Measurements from ENCODE around the gene NEK1. TPM values are rescaled to one million over a fixed set of nuclear protein-coding genes. Genes with fewer than 3 reads are reported as not detected.
"Not testable (repeated sequence)": the region's sequence is repeated elsewhere in the genome, so short reads cannot be mapped to it uniquely, and the experiment has no call there.

NEK1 gene
- total RNA-seq, 2 donors from 2014 or later = 12.2 to 15.1 TPM

- no peak for DNase-seq
- Mint-ChIP-seq H3K4me1 (no peaks in the 10 kb centered on the region), H3K9me3 (peaks cover 13% of the 10 kb centered on the region), H3K4me3 (no peak overlapping the region), H3K36me3 (ENCODE audit: low read depth) (peaks cover 22% of the 10 kb centered on the region), H3K27me3 (ENCODE audit: insufficient read depth) (no peaks in the 10 kb centered on the region), H3K27ac (no peak overlapping the region)
- H3K27me3 ChIP-seq (ENCODE audit: control insufficient read depth, insufficient read depth, low read length, poor library complexity, severe bottlenecking) = no peaks in the 10 kb centered on the region
- no peak overlapping the region for H3K9ac ChIP-seq (ENCODE audit: extremely low read depth, low read length, poor library complexity, severe bottlenecking)
- TF ChIP-seq CTCF (conservative IDR thresholded peaks at IDR 0.05) = no peak
- H3K4me1 ChIP-seq (ENCODE audit: control insufficient read depth, insufficient read depth, low read length) = peaks cover 3% of the 10 kb centered on the region
- peaks cover 5% of the 10 kb centered on the region for H3K36me3 ChIP-seq (ENCODE audit: control insufficient read depth, insufficient read depth, low read length)
- H3K4me3 ChIP-seq (ENCODE audit: low read length) = no peak overlapping the region
- H3K9me3 ChIP-seq (ENCODE audit: control insufficient read depth, low read length) = peaks cover 14% of the 10 kb centered on the region
- no peak overlapping the region for H3K27ac ChIP-seq (ENCODE audit: low read depth, low read length)
Measured at GRCh38 chr4:169523796-169524195, 88.6 kb downstream of the NEK1 start.

DNA sequence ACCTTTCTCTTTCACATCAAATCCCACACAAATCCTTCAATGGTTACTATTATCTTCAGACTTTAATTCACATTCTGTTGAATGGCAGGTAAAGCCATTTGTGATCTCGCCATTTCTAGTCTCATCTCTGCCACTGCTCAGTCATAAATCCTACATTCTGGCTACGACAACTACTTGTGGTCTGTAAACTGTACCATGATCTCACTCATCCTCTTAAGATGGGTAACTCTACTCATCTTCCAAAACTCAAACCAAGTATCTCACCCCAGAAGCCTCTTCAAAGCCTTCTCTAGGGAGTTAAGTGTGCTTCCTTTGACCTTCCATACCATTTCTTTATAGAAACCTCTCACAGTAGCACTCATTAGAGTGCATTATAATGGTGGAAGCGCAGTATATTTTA lies 101.8 kb downstream of the NEK1 start:
- Histone ChIP-seq H3K4me3 (ENCODE audit: low read length) (no peak overlapping the region), H3K27me3 (ENCODE audit: control insufficient read depth, insufficient read depth, low read length, poor library complexity, severe bottlenecking) (no peaks in the 10 kb centered on the region), H3K9ac (ENCODE audit: extremely low read depth, low read length, poor library complexity, severe bottlenecking) (no peak overlapping the region), H3K4me1 (ENCODE audit: control insufficient read depth, insufficient read depth, low read length) (no peaks in the 10 kb centered on the region), H3K36me3 (ENCODE audit: control insufficient read depth, insufficient read depth, low read length) (peaks cover 12% of the 10 kb centered on the region), H3K27ac (ENCODE audit: low read depth, low read length) (no peak overlapping the region), H3K9me3 (ENCODE audit: control insufficient read depth, low read length) (no peaks in the 10 kb centered on the region)
- DNase-seq = no peak
- 78 to 93% methylated on average over 2 of the region's 3 CpGs for WGBS, 2 experiments (ENCODE audit: insufficient coverage in 1 of 2, insufficient read length in 1 of 2)
- Mint-ChIP-seq H3K4me1 (no peaks in the 10 kb centered on the region), H3K27ac (no peak overlapping the region), H3K36me3 (ENCODE audit: low read depth) (peaks cover 3% of the 10 kb centered on the region), H3K4me3 (no peak overlapping the region), H3K27me3 (ENCODE audit: insufficient read depth) (no peaks in the 10 kb centered on the region), H3K9me3 (no peaks in the 10 kb centered on the region)
- TF ChIP-seq CTCF (conservative IDR thresholded peaks at IDR 0.05) = no peak

GRCh38 chr4:169506903-169507302 lies 105.5 kb downstream of the NEK1 start:
- H3K36me3 Mint-ChIP-seq (ENCODE audit: low read depth) = peaks cover 31% of the 10 kb centered on the region
- no peaks in the 10 kb centered on the region for H3K4me1 Mint-ChIP-seq
- Histone ChIP-seq H3K27ac (ENCODE audit: low read depth, low read length) (no peak overlapping the region), H3K9ac (ENCODE audit: extremely low read depth, low read length, poor library complexity, severe bottlenecking) (no peak overlapping the region), H3K27me3 (ENCODE audit: control insufficient read depth, insufficient read depth, low read length, poor library complexity, severe bottlenecking) (no peaks in the 10 kb centered on the region), H3K36me3 (ENCODE audit: control insufficient read depth, insufficient read depth, low read length) (peaks cover 19% of the 10 kb centered on the region), H3K9me3 (ENCODE audit: control insufficient read depth, low read length) (peaks cover 9% of the 10 kb centered on the region), H3K4me1 (ENCODE audit: control insufficient read depth, insufficient read depth, low read length) (no peaks in the 10 kb centered on the region), H3K4me3 (ENCODE audit: low read length) (no peak overlapping the region)
- H3K27ac Mint-ChIP-seq = no peak overlapping the region
- H3K9me3 Mint-ChIP-seq = peaks cover 11% of the 10 kb centered on the region
- no peak for DNase-seq
- no peaks in the 10 kb centered on the region for H3K27me3 Mint-ChIP-seq (ENCODE audit: insufficient read depth)
- no peak overlapping the region for H3K4me3 Mint-ChIP-seq
- 90% methylated on average over 2 of the region's 2 CpGs; no CpG with 5 or more reads in 1 of the 2 experiments for WGBS, 2 experiments (ENCODE audit: insufficient coverage in 1 of 2, insufficient read length in 1 of 2)
- no peak for TF ChIP-seq CTCF (conservative IDR thresholded peaks at IDR 0.05)

- H3K36me3 Mint-ChIP-seq (ENCODE audit: low read depth) = peaks cover 72% of the 10 kb centered on the region
- H3K36me3 ChIP-seq (ENCODE audit: control insufficient read depth, insufficient read depth, low read length); H3K4me3 ChIP-seq (ENCODE audit: low read length); H3K4me1 ChIP-seq (ENCODE audit: control insufficient read depth, insufficient read depth, low read length); H3K4me1 Mint-ChIP-seq; H3K27ac Mint-ChIP-seq; H3K27me3 ChIP-seq (ENCODE audit: control insufficient read depth, insufficient read depth, low read length, poor library complexity, severe bottlenecking); H3K4me3 Mint-ChIP-seq; DNase-seq; H3K27me3 Mint-ChIP-seq (ENCODE audit: insufficient read depth); H3K27ac ChIP-seq (ENCODE audit: low read depth, low read length); H3K9ac ChIP-seq (ENCODE audit: extremely low read depth, low read length, poor library complexity, severe bottlenecking): not testable (repeated sequence)
- WGBS, 2 experiments (ENCODE audit: insufficient coverage in 1 of 2, insufficient read length in 1 of 2) = 89 to 95% methylated on average over 8 to 11 of the region's 11 CpGs
- H3K9me3 ChIP-seq (ENCODE audit: control insufficient read depth, low read length) = peaks cover 29% of the 10 kb centered on the region
- peaks cover 60% of the 10 kb centered on the region for H3K9me3 Mint-ChIP-seq
Measured at GRCh38 chr4:169499907-169500306, 112.5 kb downstream of the NEK1 start.

DNA sequence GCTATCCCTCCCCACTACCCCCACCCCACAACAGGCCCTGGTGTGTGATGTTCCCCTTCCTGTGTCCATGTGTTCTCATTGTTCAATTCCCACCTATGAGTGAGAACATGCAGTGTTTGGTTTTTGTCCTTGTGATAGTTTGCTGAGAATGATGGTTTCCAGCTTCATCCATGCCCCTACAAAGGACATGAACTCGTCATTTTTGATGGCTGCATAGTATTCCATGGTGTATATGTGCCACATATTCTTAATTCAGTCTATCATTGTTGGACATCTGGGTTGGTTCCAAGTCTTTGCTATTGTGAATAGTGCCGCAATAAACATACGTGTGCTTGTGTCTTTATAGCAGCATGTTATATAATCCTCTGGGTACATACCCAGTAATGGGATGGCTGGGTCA lies 118.1 kb downstream of the NEK1 start:
- not testable (repeated sequence) for H3K27me3 ChIP-seq (ENCODE audit: control insufficient read depth, insufficient read depth, low read length, poor library complexity, severe bottlenecking); H3K9ac ChIP-seq (ENCODE audit: extremely low read depth, low read length, poor library complexity, severe bottlenecking); DNase-seq; H3K4me1 Mint-ChIP-seq; H3K4me1 ChIP-seq (ENCODE audit: control insufficient read depth, insufficient read depth, low read length); H3K27me3 Mint-ChIP-seq (ENCODE audit: insufficient read depth); H3K27ac Mint-ChIP-seq; H3K4me3 Mint-ChIP-seq; H3K4me3 ChIP-seq (ENCODE audit: low read length); H3K36me3 ChIP-seq (ENCODE audit: control insufficient read depth, insufficient read depth, low read length); H3K27ac ChIP-seq (ENCODE audit: low read depth, low read length)
- WGBS, 2 experiments (ENCODE audit: insufficient coverage in 1 of 2, insufficient read length in 1 of 2) = 97 to 100% methylated on average over 2 to 3 of the region's 3 CpGs
- H3K9me3 Mint-ChIP-seq = peaks cover 46% of the 10 kb centered on the region
- peaks cover 23% of the 10 kb centered on the region for H3K9me3 ChIP-seq (ENCODE audit: control insufficient read depth, low read length)
- peaks cover 44% of the 10 kb centered on the region for H3K36me3 Mint-ChIP-seq (ENCODE audit: low read depth)

Data from endodermal cell (in vitro differentiated cells).